Measurements from ENCODE around the gene IP6K1.
"Not testable (repeated sequence)": the region's sequence is repeated elsewhere in the genome, so short reads cannot be mapped to it uniquely, and the experiment has no call there.

Gene IP6K1

GRCh38 chr3:49754536-49754935 is 31.8 kb downstream of the IP6K1 start:
- H3K27ac ChIP-seq = no peak overlapping the region
- no peak for TF ChIP-seq CTCF (conservative IDR thresholded peaks at IDR 0.05)

GRCh38 chr3:49751501-49751900 is 34.8 kb downstream of the IP6K1 start:
- no peak overlapping the region for H3K27ac ChIP-seq
- no peak for TF ChIP-seq CTCF (conservative IDR thresholded peaks at IDR 0.05)

GRCh38 chr3:49750056-49750455 is 36.3 kb downstream of the IP6K1 start:
- TF ChIP-seq CTCF (conservative IDR thresholded peaks at IDR 0.05) = no peak
- H3K27ac ChIP-seq = no peak overlapping the region

GRCh38 chr3:49748874-49749273 is 37.5 kb downstream of the IP6K1 start:
- not testable (repeated sequence) for H3K27ac ChIP-seq

- H3K27ac ChIP-seq = no peak overlapping the region
- no peak for TF ChIP-seq CTCF (conservative IDR thresholded peaks at IDR 0.05)
Measured at GRCh38 chr3:49747792-49748480, 38.4 kb downstream of the IP6K1 start.

GRCh38 chr3:49745986-49746385 is 40.4 kb downstream of the IP6K1 start:
- H3K27ac ChIP-seq = no peak overlapping the region
- no peak for TF ChIP-seq CTCF (conservative IDR thresholded peaks at IDR 0.05)

- H3K27ac ChIP-seq = no peak overlapping the region
- TF ChIP-seq CTCF (conservative IDR thresholded peaks at IDR 0.05) = no peak
Measured at GRCh38 chr3:49740427-49740826, 45.9 kb downstream of the IP6K1 start.

- no peak overlapping the region for H3K27ac ChIP-seq
- no peak for TF ChIP-seq CTCF (conservative IDR thresholded peaks at IDR 0.05)
Measured at GRCh38 chr3:49738067-49738713, 48.2 kb downstream of the IP6K1 start.

All from VCaP (cell line).